ENCODE data around the gene HCN1. TPM values are rescaled to one million over a fixed set of nuclear protein-coding genes. Genes with fewer than 3 reads are reported as not detected.

HCN1 gene
- polyA plus RNA-seq, 2 of the 4 experiments (the other 2 are of a cell fraction): not detected

DNA sequence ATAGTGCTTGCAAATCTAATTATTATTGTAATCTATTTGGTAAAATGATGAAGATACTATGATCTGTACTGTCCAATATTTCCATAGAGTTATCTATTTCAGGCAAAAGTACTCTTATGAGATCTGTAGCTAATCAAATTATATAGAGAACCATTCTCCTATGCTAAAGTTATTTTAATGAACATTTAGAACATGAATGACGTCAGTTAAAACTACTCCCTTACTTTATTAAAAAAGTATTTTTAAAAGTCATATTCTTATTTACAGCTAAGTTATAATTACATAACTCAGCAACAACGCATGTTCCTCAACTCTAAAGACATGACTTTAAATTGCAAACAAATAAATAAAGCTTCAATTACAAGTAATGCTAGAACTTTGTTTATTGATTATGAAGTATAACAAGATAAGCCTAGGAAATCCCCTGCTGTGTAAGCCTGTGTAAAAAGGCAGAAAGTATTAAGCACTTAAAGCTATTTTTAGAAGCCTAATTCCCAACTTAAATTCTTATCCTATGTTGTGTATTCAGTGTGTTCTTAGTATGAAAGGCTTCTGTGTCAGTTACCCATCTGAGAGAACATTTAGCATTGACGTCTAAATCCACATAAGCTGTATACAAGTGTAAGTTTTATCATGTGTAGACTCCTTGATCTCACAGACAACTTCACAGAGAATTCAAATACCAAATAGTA lies 285.7 kb downstream of the HCN1 start:
- no peaks in the 10 kb centered on the region for H3K4me1 ChIP-seq
- ChIA-PET POLR2A (no interaction called here), CTCF (interaction anchor here (0.9 kb wide), 1 partner anchor 69 kb away, joined by 3 read pairs; no protein-coding TSS in a partner anchor)
- no peak overlapping the region for H3K4me3 ChIP-seq
- no peaks in the 10 kb centered on the region for H3K9me3 ChIP-seq
- 3% methylated on average over 3 of the region's 3 CpGs for WGBS (ENCODE audit: missing lambda C conversion rate)
- H3K4me2 ChIP-seq: no peak overlapping the region
- ATAC-seq (no peak), DNase-seq (ENCODE audit: low read depth in 1 of 2, low spot score in 1 of 2) (no peak), FAIRE-seq (no peak)
- TF ChIP-seq CHD2 (IDR thresholded peaks at IDR 0.05; ENCODE audit: low read length, partially characterized antibody) (no peak), CHD4 (IDR thresholded peaks at IDR 0.05; ENCODE audit: borderline replicate concordance) (no peak), FOXS1 (CRISPR knock-in tag; IDR thresholded peaks at IDR 0.05) (no peak), BHLHE40 (IDR thresholded peaks at IDR 0.05; ENCODE audit: low read depth, low read length) (no peak), NPAS2 (CRISPR knock-in tag; IDR thresholded peaks at IDR 0.05; ENCODE audit: borderline replicate concordance) (no peak), SMC3 (IDR thresholded peaks at IDR 0.05) (no peak), SREBF2 (IDR thresholded peaks at IDR 0.05) (no peak), HOXB5 (CRISPR knock-in tag; IDR thresholded peaks at IDR 0.05) (no peak), HEYL (CRISPR knock-in tag; IDR thresholded peaks at IDR 0.05) (no peak), CBX2 (IDR thresholded peaks at IDR 0.05; ENCODE audit: borderline replicate concordance, low read depth) (no peak), RNF2 (IDR thresholded peaks at IDR 0.05; ENCODE audit: borderline replicate concordance, low read depth) (no peak), RAD21 (conservative IDR thresholded peaks at IDR 0.05 in 1 of 2, IDR thresholded peaks at IDR 0.05 in 1 of 2) (no peak), FOSB (CRISPR knock-in tag; IDR thresholded peaks at IDR 0.05) (no peak), ESRRA (IDR thresholded peaks at IDR 0.05; ENCODE audit: borderline replicate concordance, low read length) (no peak), ZFP36 (IDR thresholded peaks at IDR 0.05; ENCODE audit: borderline replicate concordance, partially characterized antibody) (no peak), POLR2A (IDR thresholded peaks at IDR 0.05; ENCODE audit: low read length) (no peak), JUNB (IDR thresholded peaks at IDR 0.05) (no peak)
- TF ChIP-seq, protein P1, sequence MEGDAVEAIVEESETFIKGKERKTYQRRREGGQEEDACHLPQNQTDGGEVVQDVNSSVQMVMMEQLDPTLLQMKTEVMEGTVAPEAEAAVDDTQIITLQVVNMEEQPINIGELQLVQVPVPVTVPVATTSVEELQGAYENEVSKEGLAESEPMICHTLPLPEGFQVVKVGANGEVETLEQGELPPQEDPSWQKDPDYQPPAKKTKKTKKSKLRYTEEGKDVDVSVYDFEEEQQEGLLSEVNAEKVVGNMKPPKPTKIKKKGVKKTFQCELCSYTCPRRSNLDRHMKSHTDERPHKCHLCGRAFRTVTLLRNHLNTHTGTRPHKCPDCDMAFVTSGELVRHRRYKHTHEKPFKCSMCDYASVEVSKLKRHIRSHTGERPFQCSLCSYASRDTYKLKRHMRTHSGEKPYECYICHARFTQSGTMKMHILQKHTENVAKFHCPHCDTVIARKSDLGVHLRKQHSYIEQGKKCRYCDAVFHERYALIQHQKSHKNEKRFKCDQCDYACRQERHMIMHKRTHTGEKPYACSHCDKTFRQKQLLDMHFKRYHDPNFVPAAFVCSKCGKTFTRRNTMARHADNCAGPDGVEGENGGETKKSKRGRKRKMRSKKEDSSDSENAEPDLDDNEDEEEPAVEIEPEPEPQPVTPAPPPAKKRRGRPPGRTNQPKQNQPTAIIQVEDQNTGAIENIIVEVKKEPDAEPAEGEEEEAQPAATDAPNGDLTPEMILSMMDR (IDR thresholded peaks at IDR 0.05): no peak
- TF ChIP-seq, protein P2, sequence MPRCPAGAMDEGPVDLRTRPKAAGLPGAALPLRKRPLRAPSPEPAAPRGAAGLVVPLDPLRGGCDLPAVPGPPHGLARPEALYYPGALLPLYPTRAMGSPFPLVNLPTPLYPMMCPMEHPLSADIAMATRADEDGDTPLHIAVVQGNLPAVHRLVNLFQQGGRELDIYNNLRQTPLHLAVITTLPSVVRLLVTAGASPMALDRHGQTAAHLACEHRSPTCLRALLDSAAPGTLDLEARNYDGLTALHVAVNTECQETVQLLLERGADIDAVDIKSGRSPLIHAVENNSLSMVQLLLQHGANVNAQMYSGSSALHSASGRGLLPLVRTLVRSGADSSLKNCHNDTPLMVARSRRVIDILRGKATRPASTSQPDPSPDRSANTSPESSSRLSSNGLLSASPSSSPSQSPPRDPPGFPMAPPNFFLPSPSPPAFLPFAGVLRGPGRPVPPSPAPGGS (IDR thresholded peaks at IDR 0.05): no peak
- H3K27ac ChIP-seq: no peak overlapping the region

DNA sequence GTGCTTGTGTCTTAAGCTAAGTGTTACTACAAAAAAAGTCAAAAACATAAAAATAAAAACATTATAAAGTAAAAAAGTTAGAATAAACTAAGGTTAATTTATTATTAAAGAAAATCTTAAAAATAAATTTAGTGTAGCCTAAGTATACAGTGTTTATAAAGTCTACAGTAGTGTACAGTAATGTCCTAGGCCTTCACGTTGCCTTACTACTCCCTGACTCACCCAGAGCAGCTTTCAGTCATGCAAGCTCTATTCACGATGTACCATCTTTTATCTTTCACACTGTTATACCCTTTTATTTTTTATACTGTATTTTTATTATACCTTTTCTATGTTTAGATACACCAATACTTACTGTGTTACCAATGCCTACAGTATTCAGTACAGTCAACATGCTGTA lies 288.1 kb downstream of the HCN1 start:
- CTCF ChIA-PET: no interaction called here

More for the DNA sequence above, 288.1 kb downstream of the HCN1 start:
- DNase-seq (ENCODE audit: low read depth in 1 of 2, low spot score in 1 of 2) (no peak), ATAC-seq (no peak), FAIRE-seq (no peak)
- no peak for TF ChIP-seq ZNF302 (CRISPR knock-in tag; IDR thresholded peaks at IDR 0.05)
- TF ChIP-seq, protein P3, sequence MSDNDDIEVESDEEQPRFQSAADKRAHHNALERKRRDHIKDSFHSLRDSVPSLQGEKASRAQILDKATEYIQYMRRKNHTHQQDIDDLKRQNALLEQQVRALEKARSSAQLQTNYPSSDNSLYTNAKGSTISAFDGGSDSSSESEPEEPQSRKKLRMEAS (IDR thresholded peaks at IDR 0.05): no peak
- no peak for TF ChIP-seq SREBF2 (IDR thresholded peaks at IDR 0.05)
- no peak for TF ChIP-seq POLR2AphosphoS2 (conservative IDR thresholded peaks at IDR 0.05; ENCODE audit: low read length)
- POLR2A ChIA-PET: no interaction called here
- Histone ChIP-seq H3K4me3 (no peak overlapping the region), H3K4me2 (no peak overlapping the region), H3K4me1 (no peaks in the 10 kb centered on the region), H3K27ac (no peak overlapping the region), H3K9me3 (no peaks in the 10 kb centered on the region)
- 0% methylated on average over 2 of the region's 2 CpGs for WGBS (ENCODE audit: missing lambda C conversion rate)

Data from A549 (cell line).